Gastrocnemius medialis (tissue), 4 donors: Measurements from ENCODE around the gene CHD6. TPM values are rescaled to one million over a fixed set of nuclear protein-coding genes. Genes with fewer than 3 reads are reported as not detected.

ENCODE experiments used
- ATAC-seq, 2 donors: fragments of 150-250 bp; one replicate each; pipeline ENCODE4 v1.9.1; 2016
- DNase-seq, 2 donors: peaks; one replicate each; pipeline ENCODE4 v3.0.0-alpha.2; 2019
- H3K27ac ChIP-seq, 4 donors: fragments of 200-600 bp; sonication (generic); 1 replicate in 1 of 4; 2 replicates in 3 of 4; pipeline ENCODE4 v1.5.1; 2016 to 2018; ENCODE audit warnings: mild to moderate bottlenecking in 2 of 4, moderate library complexity in 1 of 4
- H3K27me3 ChIP-seq, 3 donors: fragments of 200-600 bp; sonication (generic) in 2 of 3; 1 replicate in 1 of 3; 2 replicates in 2 of 3; pipeline versions ENCODE4 v1.5.1 to v1.6.0; 2016 to 2019; ENCODE audit warnings: mild to moderate bottlenecking in 1 of 3, moderate library complexity in 1 of 3
- H3K36me3 ChIP-seq, 2 donors: fragments of 200-600 bp; sonication (generic) in 1 of 2; one replicate each; pipeline ENCODE4 v1.5.1; 2017 to 2018
- H3K4me1 ChIP-seq, 2 donors: fragments of 200-600 bp; sonication (generic) in 1 of 2; one replicate each; pipeline ENCODE4 v1.5.1; 2016 to 2017; ENCODE audit warnings: mild to moderate bottlenecking in 2 of 2
- H3K4me3 ChIP-seq, 4 donors: fragments of 200-600 bp; sonication (generic) in 3 of 4; 1 replicate in 1 of 4; 2 replicates in 3 of 4; pipeline ENCODE4 v1.5.1; 2016 to 2019; ENCODE audit warnings: mild to moderate bottlenecking in 2 of 4
- H3K9me3 ChIP-seq, 3 donors: fragments of 200-600 bp; sonication (generic) in 2 of 3; 1 replicate in 1 of 3; 2 replicates in 2 of 3; pipeline ENCODE4 v1.5.1; 2016 to 2019
- CTCF ChIP-seq, 5 experiments: fragments of 450-650 bp in 3 of 5; fragments of 200-600 bp in 2 of 5; sonication (generic) in 2 of 5; IDR thresholded peaks in 4 of 5; conservative IDR thresholded peaks in 1 of 5; 1 replicate in 4 of 5; 2 replicates in 1 of 5; pipeline ENCODE4 v1.5.1; 2016 to 2019; ENCODE audit warnings: antibody characterized with exemption in 5 of 5, mild to moderate bottlenecking in 3 of 5, moderate library complexity in 3 of 5
- POLR2A ChIP-seq, 2 donors: fragments of 450-650 bp; IDR thresholded peaks; one replicate each; pipeline ENCODE4 v1.6.1; 2017; ENCODE audit warnings: antibody characterized with exemption in 2 of 2, mild to moderate bottlenecking in 2 of 2, moderate library complexity in 2 of 2
- in situ Hi-C, 4 donors: fragments of 200-750 bp; cut with MboI; loops; one replicate each; pipeline versions ENCODE4 v1.15.0 to v1.8.0; 2017; ENCODE audit warnings: low sequenced_read_pairs in 4 of 4
- intact Hi-C: fragments of 100-400 bp; cut with DNase I; formaldehyde crosslinking; loops from one replicate; pipeline ENCODE4 v1.15.1; 2023; ENCODE audit warnings: low total_unique reads
- total RNA-seq, 4 donors: library from RNA; depleted of rRNA; stranded (reverse); fragments of >200 nt; gene quantifications; one replicate each; pipeline versions ENCODE4 v1.1.0 to v1.2.3, GENCODE V29; 2016

CHD6 gene
- total RNA-seq, 4 donors from 2014 or later: 12.8 to 33.7 (median 19.2) TPM

- Histone ChIP-seq H3K4me3 (no peak overlapping the region), H3K9me3 (peaks cover 0 to 15% (median 6%) of the 10 kb centered on the region in 3 donors), H3K4me1 (peaks cover 8 to 32% of the 10 kb centered on the region in 2 donors), H3K36me3 (peaks cover 0 to 8% of the 10 kb centered on the region in 2 donors), H3K27ac (peak overlapping the region in 3 of 4 donors; percentile 23 to 80 (median 35)), H3K27me3 (no peaks in the 10 kb centered on the region)
- ATAC-seq (peak; percentile 25 to 44), DNase-seq (no peak)
- intact Hi-C loops: no loop called here
- no peak for TF ChIP-seq CTCF (IDR thresholded peaks at IDR 0.05 in 4 of 5, conservative IDR thresholded peaks at IDR 0.05 in 1 of 5)
- in situ Hi-C loops: loop anchor here in 1 of 4 donors (25.0 kb wide), 1 partner anchor 89 kb away; no protein-coding TSS in a partner anchor
Measured at GRCh38 chr20:41601742-41602141, 16.4 kb downstream of the CHD6 start.

- peaks cover 8 to 32% of the 10 kb centered on the region in 2 donors for H3K4me1 ChIP-seq
- in situ Hi-C loops (loop anchor here in 1 of 4 donors (25.0 kb wide), 1 partner anchor 89 kb away; no protein-coding TSS in a partner anchor), intact Hi-C loops (no loop called here)
- DNase-seq: no peak
- TF ChIP-seq POLR2A (IDR thresholded peaks at IDR 0.05) (no peak), CTCF (IDR thresholded peaks at IDR 0.05 in 4 of 5, conservative IDR thresholded peaks at IDR 0.05 in 1 of 5) (no peak)
- no peaks in the 10 kb centered on the region for H3K27me3 ChIP-seq
- peak; percentile 89 to 96 for ATAC-seq
- no peak overlapping the region for H3K4me3 ChIP-seq
- H3K27ac ChIP-seq: peak overlapping the region in 3 of 4 donors; percentile 23 to 80 (median 44)
- H3K9me3 ChIP-seq: peaks cover 0 to 15% (median 6%) of the 10 kb centered on the region in 3 donors
- peaks cover 0 to 8% of the 10 kb centered on the region in 2 donors for H3K36me3 ChIP-seq
Measured at GRCh38 chr20:41600926-41601631, 17.1 kb downstream of the CHD6 start.

GRCh38 chr20:41599699-41600104 is 18.5 kb downstream of the CHD6 start:
- peaks cover 0 to 18% (median 6%) of the 10 kb centered on the region in 3 donors for H3K9me3 ChIP-seq
- TF ChIP-seq POLR2A (IDR thresholded peaks at IDR 0.05) (no peak), CTCF (IDR thresholded peaks at IDR 0.05 in 4 of 5, conservative IDR thresholded peaks at IDR 0.05 in 1 of 5) (no peak)
- H3K4me3 ChIP-seq: no peak overlapping the region
- in situ Hi-C loops: loop anchor here in 1 of 4 donors (25.0 kb wide), 1 partner anchor 87 kb away; no protein-coding TSS in a partner anchor
- H3K27me3 ChIP-seq: no peaks in the 10 kb centered on the region
- DNase-seq: no peak
- H3K36me3 ChIP-seq: peaks cover 0 to 8% of the 10 kb centered on the region in 2 donors
- ATAC-seq: no peak
- peaks cover 8 to 29% of the 10 kb centered on the region in 2 donors for H3K4me1 ChIP-seq
- intact Hi-C loops: no loop called here
- no peak overlapping the region for H3K27ac ChIP-seq

DNA sequence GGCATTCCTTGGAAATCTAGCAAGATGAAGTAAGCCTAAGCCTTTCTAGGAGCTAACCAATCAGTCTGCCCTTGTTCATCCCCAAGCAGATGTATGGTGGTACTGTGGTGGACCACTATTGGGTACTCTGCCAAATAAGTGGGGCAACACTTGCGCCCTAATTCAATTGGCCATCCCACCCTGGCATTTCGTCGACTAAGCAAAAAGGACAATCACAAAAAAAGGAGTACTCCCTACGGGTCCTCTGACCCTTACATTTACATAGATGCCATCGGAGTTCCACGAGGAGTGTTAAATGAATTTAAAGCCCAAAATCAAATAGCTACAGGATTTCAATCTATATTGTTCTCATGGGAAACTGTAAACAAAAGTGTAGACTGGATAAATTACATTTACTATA is 19.5 kb downstream of the CHD6 start:
- peaks cover 0 to 19% (median 6%) of the 10 kb centered on the region in 3 donors for H3K9me3 ChIP-seq
- no peak overlapping the region for H3K27ac ChIP-seq
- TF ChIP-seq POLR2A (IDR thresholded peaks at IDR 0.05): no peak
- no peak for TF ChIP-seq CTCF (IDR thresholded peaks at IDR 0.05 in 4 of 5, conservative IDR thresholded peaks at IDR 0.05 in 1 of 5)
- H3K4me3 ChIP-seq: no peak overlapping the region
- in situ Hi-C loops: no loop called here
- ATAC-seq: no peak
- H3K27me3 ChIP-seq: no peaks in the 10 kb centered on the region
- H3K36me3 ChIP-seq: peaks cover 0 to 8% of the 10 kb centered on the region in 2 donors
- no peak for DNase-seq
- intact Hi-C loops: no loop called here
- H3K4me1 ChIP-seq: peaks cover 8 to 22% of the 10 kb centered on the region in 2 donors
